Measurements from ENCODE around the gene TCF15. TPM values are rescaled to one million over a fixed set of nuclear protein-coding genes. Genes with fewer than 3 reads are reported as not detected.

The TCF15 gene
- total and polyA plus RNA-seq, 2 of the 8 experiments (the other 6 are each of a cell fraction or from before 2014, with no cell fraction given): 3.7 to 6.9 TPM

GRCh38 chr20:651713-652614 is 41.9 kb upstream of the TCF15 start:
- Histone ChIP-seq H2BK15ac (ENCODE audit: low read length) (peak overlapping the region; percentile 84; the same call in 1 of the 2 replicates), H4K8ac (ENCODE audit: extremely low read depth, insufficient read depth, low read length) (no peak overlapping the region), H2AK5ac (ENCODE audit: low read depth, low read length) (peak overlapping the region; percentile 45; the same call in 1 of the 2 replicates), H3K27me3 (replicated peaks in 1 of 4; ENCODE audit: control insufficient read depth in 3 of 4, extremely low read depth in 1 of 4, insufficient read depth in 3 of 4, low read length in 3 of 4) (peaks cover 0 to 7% (median 0%) of the 10 kb centered on the region in 4 experiments; a peak in 3 of 7 replicates), H3K14ac (ENCODE audit: insufficient read length) (no peak overlapping the region), H3K4me2 (ENCODE audit: insufficient read depth in 1 of 2, low read depth in 2 of 2, low read length in 2 of 2) (peak overlapping the region; percentile 73 to 85), H3K56ac (replicated peaks; ENCODE audit: insufficient read length, low read depth, low read length) (no peak overlapping the region), H3K79me1 (ENCODE audit: low read depth, low read length) (no peaks in the 10 kb centered on the region), H3K27ac (ENCODE audit: low read depth, low read length) (no peak overlapping the region), H2AFZ (ENCODE audit: low read length) (no peak overlapping the region), H2BK120ac (replicated peaks; ENCODE audit: low read depth, low read length) (no peak overlapping the region), H3K4me1 (replicated peaks in 1 of 4; ENCODE audit: control insufficient read depth in 3 of 4, insufficient read depth in 4 of 4, low read length in 3 of 4) (peaks cover 9 to 18% (median 13%) of the 10 kb centered on the region in 4 experiments), H2BK20ac (ENCODE audit: low read length) (no peak overlapping the region), H3K9ac (replicated peaks in 1 of 4; ENCODE audit: extremely low read depth in 1 of 4, low read depth in 3 of 4, low read length in 3 of 4) (peak overlapping the region in 2 of 4 experiments; percentile 38 to 65; a peak in 3 of 7 replicates), H3K18ac (ENCODE audit: extremely low read depth, low read length) (no peak overlapping the region), H3K4ac (replicated peaks; ENCODE audit: insufficient read length, low read depth, low read length) (no peak overlapping the region), H3K36me3 (ENCODE audit: control insufficient read depth in 2 of 4, insufficient read depth in 4 of 4, low read length in 3 of 4) (peaks cover 7 to 16% (median 14%) of the 10 kb centered on the region in 4 experiments; a peak in 7 of 8 replicates), H3K23ac (ENCODE audit: insufficient read length) (no peak overlapping the region), H3K79me2 (ENCODE audit: control insufficient read depth in 1 of 2, insufficient read depth in 2 of 2, low read length in 2 of 2) (no peaks in the 10 kb centered on the region), H3K23me2 (ENCODE audit: low read depth, low read length) (peaks cover 10% of the 10 kb centered on the region; the same call in 1 of the 2 replicates), H3K9me3 (ENCODE audit: insufficient read depth in 2 of 2, low read depth in 1 of 2, low read length in 1 of 2) (no peaks in the 10 kb centered on the region), H4K20me1 (replicated peaks in 1 of 2; ENCODE audit: control insufficient read depth in 1 of 2, insufficient read depth in 2 of 2, low read length in 2 of 2) (peaks cover 0 to 4% of the 10 kb centered on the region in 2 experiments), H4K5ac (ENCODE audit: insufficient read length, low read depth, low read length) (no peak overlapping the region), H4K91ac (replicated peaks; ENCODE audit: insufficient read length, low read length) (no peak overlapping the region), H2BK5ac (ENCODE audit: low read depth, low read length) (no peak overlapping the region), H2BK12ac (ENCODE audit: low read depth, low read length) (0 out of 2 replicates have a peak overlapping the region, but pooled peaks have one; percentile 69), H3K4me3 (ENCODE audit: extremely low read depth in 1 of 4, insufficient read depth in 2 of 4, low read depth in 3 of 4, low read length in 4 of 4) (peak overlapping the region; percentile 37 to 72 (median 68); a peak in 7 of 8 replicates)
- DNase-seq (ENCODE audit: low read depth in 1 of 2, low spot score in 2 of 2) (no peak), FAIRE-seq (no peak)
- WGBS, 2 experiments (ENCODE audit: extremely low coverage in 1 of 2, insufficient coverage in 1 of 2, insufficient read length in 1 of 2, insufficient replicate concordance in 2 of 2, low coverage in 1 of 2, low lambda C conversion rate in 2 of 2, missing lambda C conversion rate in 1 of 2): 67% methylated on average over 19 of the region's 20 CpGs; no CpG with 5 or more reads in 1 of the 2 experiments
- ChIA-PET CTCF (ENCODE audit: partially characterized antibody) (interaction anchor here (0.8 to 11.0 kb wide), 12 partner anchors 8 to 143 kb away, joined by 3 to 157 read pairs (median 4); no protein-coding TSS in a partner anchor), POLR2A (ENCODE audit: partially characterized antibody) (interaction anchor here (0.8 to 2.9 kb wide), 7 partner anchors 10 to 108 kb away, joined by 3 to 19 read pairs (median 4); partner anchors contain the start of gene CSNK2A1)
- TF ChIP-seq, protein P1, sequence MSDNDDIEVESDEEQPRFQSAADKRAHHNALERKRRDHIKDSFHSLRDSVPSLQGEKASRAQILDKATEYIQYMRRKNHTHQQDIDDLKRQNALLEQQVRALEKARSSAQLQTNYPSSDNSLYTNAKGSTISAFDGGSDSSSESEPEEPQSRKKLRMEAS (IDR thresholded peaks at IDR 0.05): peak; percentile 7; the same call in 1 of the 2 replicates
- TF ChIP-seq, protein P2, sequence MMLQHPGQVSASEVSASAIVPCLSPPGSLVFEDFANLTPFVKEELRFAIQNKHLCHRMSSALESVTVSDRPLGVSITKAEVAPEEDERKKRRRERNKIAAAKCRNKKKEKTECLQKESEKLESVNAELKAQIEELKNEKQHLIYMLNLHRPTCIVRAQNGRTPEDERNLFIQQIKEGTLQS (IDR thresholded peaks at IDR 0.05; ENCODE audit: insufficient read depth, low read depth, low read length): no peak
- TF ChIP-seq E2F6 (IDR thresholded peaks at IDR 0.05): peak; percentile 43; the same call in 1 of the 2 replicates
- TF ChIP-seq HDAC6 (IDR thresholded peaks at IDR 0.05; ENCODE audit: low read depth, low read length): no peak
- TF ChIP-seq JUND (IDR thresholded peaks at IDR 0.05; ENCODE audit: low read length): no peak
- TF ChIP-seq TAF7 (optimal IDR thresholded peaks at IDR 0.05; ENCODE audit: borderline replicate concordance, low read depth, low read length): no peak
- no peak for TF ChIP-seq YY1 (IDR thresholded peaks at IDR 0.05; ENCODE audit: low read depth, low read length)
- no peak for TF ChIP-seq RXRA (IDR thresholded peaks at IDR 0.05; ENCODE audit: insufficient read depth, low read depth, low read length)

Data from H1 (cell line).